Hepatocyte (in vitro differentiated cells): ENCODE results near the gene SOCS3. TPM values are rescaled to one million over a fixed set of nuclear protein-coding genes. Genes with fewer than 3 reads are reported as not detected.

ENCODE experiments used
- DNase-seq: peaks from one replicate; pipeline ENCODE4 v3.0.0-alpha.2; 2016; ENCODE audit warnings: low spot score
- H2AFZ ChIP-seq: fragments of 200-600 bp; sonication (generic); 2 replicates; pipeline ENCODE4 v1.6.0; 2016; ENCODE audit warnings: antibody characterized with exemption, mild to moderate bottlenecking
- H3K27ac ChIP-seq: fragments of 200-600 bp; sonication (generic); 2 replicates; pipeline ENCODE4 v1.5.1; 2016; ENCODE audit warnings: mild to moderate bottlenecking
- H3K27me3 ChIP-seq: fragments of 200-600 bp; sonication (generic); 2 replicates; pipeline ENCODE4 v1.6.1; 2016
- H3K36me3 ChIP-seq: fragments of 200-600 bp; sonication (generic); replicated peaks from 2 replicates; pipeline ENCODE4 v1.5.1; 2016; ENCODE audit warnings: low read depth; ENCODE audit not compliant: insufficient read depth
- H3K4me1 ChIP-seq: fragments of 200-600 bp; sonication (generic); 2 replicates; pipeline ENCODE4 v1.5.1; 2016; ENCODE audit warnings: mild to moderate bottlenecking, moderate library complexity; ENCODE audit not compliant: insufficient read depth
- H3K4me2 ChIP-seq: fragments of 200-600 bp; sonication (generic); 2 replicates; pipeline ENCODE4 v1.6.0; 2016
- H3K4me3 ChIP-seq: fragments of 200-600 bp; sonication (generic); 2 replicates; pipeline ENCODE4 v1.5.1; 2016; ENCODE audit warnings: mild to moderate bottlenecking
- H3K79me2 ChIP-seq: fragments of 200-600 bp; sonication (generic); 2 replicates; pipeline ENCODE4 v1.6.0; 2017; ENCODE audit warnings: mild to moderate bottlenecking
- H3K9me2 ChIP-seq: fragments of 200-600 bp; sonication (generic); replicated peaks from 2 replicates; pipeline ENCODE4 v1.6.0; 2017; ENCODE audit warnings: mild to moderate bottlenecking; ENCODE audit not compliant: insufficient read depth
- H3K9me3 ChIP-seq: fragments of 200-600 bp; sonication (generic); 2 replicates; pipeline ENCODE4 v1.5.1; 2016; ENCODE audit warnings: low read depth, mild to moderate bottlenecking
- H4K20me1 ChIP-seq: fragments of 200-600 bp; sonication (generic); 2 replicates; pipeline ENCODE4 v1.6.0; 2016; ENCODE audit warnings: mild to moderate bottlenecking; ENCODE audit not compliant: insufficient read depth, poor library complexity, severe bottlenecking
- CTCF ChIP-seq: fragments of 200-600 bp; sonication (generic); IDR thresholded peaks from 2 replicates; pipeline ENCODE4 v1.5.1; 2016; ENCODE audit warnings: antibody characterized with exemption, mild to moderate bottlenecking; ENCODE audit not compliant: poor library complexity
- EZH2 ChIP-seq: fragments of 200-600 bp; sonication (generic); IDR thresholded peaks from 2 replicates; pipeline ENCODE4 v1.6.1; 2016; ENCODE audit warnings: antibody characterized with exemption, mild to moderate bottlenecking, borderline replicate concordance
- EZH2phosphoT487 ChIP-seq: fragments of 200-600 bp; sonication (generic); IDR thresholded peaks from one replicate; pipeline ENCODE4 v1.6.1; 2018; ENCODE audit warnings: antibody characterized with exemption, mild to moderate bottlenecking, low read depth, moderate library complexity; ENCODE audit not compliant: unreplicated experiment, severe bottlenecking
- WGBS: methylation state at CpG from one replicate; pipeline ENCODE4 v1.1.6; 2016; ENCODE audit warnings: low lambda C conversion rate; ENCODE audit errors: missing lambda C conversion rate; 5-methylcytosine and 5-hydroxymethylcytosine counted together
- polyA plus RNA-seq: library from polyadenylated mRNA; unstranded; fragments of >200 nt; fragmentation: Nextera tagmentation; extraction: Ambion mirVana; gene quantifications from 2 replicates; pipeline ENCODE4 v1.2.1, GENCODE V29; 2016
- total RNA-seq: library from RNA; depleted of rRNA; stranded (reverse); fragments of >200 nt; gene quantifications from 2 replicates; pipeline ENCODE4 v1.2.3, GENCODE V29; 2014

Gene SOCS3
- total and polyA plus RNA-seq, 2 experiments from 2014 or later, result 172 to 181 TPM

GRCh38 chr17:78356101-78356713 lies 3.7 kb downstream of the SOCS3 start:
- Histone ChIP-seq H3K36me3 (no peaks in the 10 kb centered on the region), H3K79me2 (peaks cover 46% of the 10 kb centered on the region), H3K9me3 (no peaks in the 10 kb centered on the region), H3K4me1 (peaks cover 53% of the 10 kb centered on the region), H3K9me2 (no peaks in the 10 kb centered on the region), H3K4me3 (peak overlapping the region; percentile 21), H4K20me1 (peaks cover 37% of the 10 kb centered on the region), H2AFZ (no peak overlapping the region), H3K27me3 (no peaks in the 10 kb centered on the region), H3K27ac (peak overlapping the region; percentile 99), H3K4me2 (peak overlapping the region; percentile 99)
- DNase-seq, result peak; percentile 67
- 45% methylated on average over 16 of the region's 16 CpGs for WGBS
- no peak for TF ChIP-seq CTCF
- no peak for TF ChIP-seq EZH2
- TF ChIP-seq EZH2phosphoT487, result no peak

GRCh38 chr17:78355701-78356100 lies 4.2 kb downstream of the SOCS3 start:
- Histone ChIP-seq H3K79me2 (peaks cover 46% of the 10 kb centered on the region), H3K4me2 (peak overlapping the region; percentile 99), H3K4me3 (no peak overlapping the region), H3K9me2 (no peaks in the 10 kb centered on the region), H3K27me3 (no peaks in the 10 kb centered on the region), H2AFZ (no peak overlapping the region), H4K20me1 (peaks cover 37% of the 10 kb centered on the region), H3K9me3 (no peaks in the 10 kb centered on the region), H3K4me1 (peaks cover 49% of the 10 kb centered on the region), H3K27ac (peak overlapping the region; percentile 99), H3K36me3 (no peaks in the 10 kb centered on the region)
- TF ChIP-seq EZH2, result no peak
- TF ChIP-seq CTCF, result no peak
- no peak for TF ChIP-seq EZH2phosphoT487
- DNase-seq, result no peak
- 41% methylated on average over 3 of the region's 3 CpGs for WGBS

GRCh38 chr17:78355045-78355641 lies 4.7 kb downstream of the SOCS3 start:
- Histone ChIP-seq H3K9me2 (no peaks in the 10 kb centered on the region), H3K27me3 (no peaks in the 10 kb centered on the region), H3K4me1 (peaks cover 49% of the 10 kb centered on the region), H3K4me3 (no peak overlapping the region), H3K4me2 (peak overlapping the region; percentile 99), H3K9me3 (no peaks in the 10 kb centered on the region), H3K79me2 (peaks cover 46% of the 10 kb centered on the region), H3K36me3 (no peaks in the 10 kb centered on the region), H4K20me1 (peaks cover 37% of the 10 kb centered on the region), H3K27ac (peak overlapping the region; percentile 99), H2AFZ (no peak overlapping the region)
- DNase-seq, result no peak
- TF ChIP-seq CTCF (no peak), EZH2 (no peak), EZH2phosphoT487 (no peak)
- whole genome bisulfite sequencing, result 61% methylated on average over 9 of the region's 9 CpGs
